GM19023 (cell line): ENCODE measurements around the gene UMODL1.
A peak's percentile ranks its signal among the peaks of the same experiment; 100 is the strongest.
"Not testable (repeated sequence)": the region's sequence is repeated elsewhere in the genome, so short reads cannot be mapped to it uniquely, and the experiment has no call there.

Experiments
- ATAC-seq: cut with Tn5 transposase; IDR thresholded peaks from one replicate; pipeline ENCODE4 v1.9.1; 2021; ENCODE audit warnings: mild to moderate bottlenecking, moderate library complexity; ENCODE audit not compliant: unreplicated experiment

The UMODL1 gene

GRCh38 chr21:42059721-42060120, 11.4 kb upstream of the UMODL1 start:
- no peak for ATAC-seq

DNA sequence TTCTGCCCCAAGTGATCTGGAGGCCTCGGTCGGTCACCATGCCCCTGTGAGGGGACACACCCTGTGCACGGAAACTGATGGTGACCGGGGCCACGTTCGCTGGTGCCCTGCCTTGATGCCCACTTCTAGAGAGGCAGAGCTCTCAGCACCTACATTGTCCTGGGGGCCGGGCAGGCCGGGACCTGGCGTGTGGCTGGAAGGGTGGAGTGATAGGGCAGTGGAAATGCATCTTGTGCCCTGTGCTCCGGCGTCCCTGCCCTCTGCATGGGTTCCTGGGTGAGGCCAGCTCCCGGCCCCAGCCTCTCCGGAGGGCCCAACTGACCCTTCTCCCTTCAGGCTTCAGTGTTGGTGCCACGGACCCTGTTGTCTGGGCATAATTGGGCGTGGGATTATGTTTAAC, 11.0 kb upstream of the UMODL1 start:
- no peak for ATAC-seq

- peak; percentile 52 for ATAC-seq
Measured at GRCh38 chr21:42061195-42061985, 9.7 kb upstream of the UMODL1 start.

DNA sequence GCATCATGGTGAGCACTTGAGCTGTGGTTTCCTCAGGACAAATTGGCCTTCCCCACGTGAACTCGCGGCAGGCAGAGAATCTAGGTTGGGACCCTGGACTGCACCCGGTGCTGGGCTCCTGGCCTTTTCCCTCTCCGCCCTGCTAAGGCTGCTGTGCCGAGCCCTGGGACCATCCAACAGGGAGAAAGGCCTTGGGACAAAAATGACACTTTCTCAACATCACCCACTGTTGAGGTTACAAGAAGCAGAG, 9.2 kb upstream of the UMODL1 start:
- ATAC-seq: no peak

GRCh38 chr21:42062236-42063022, 8.7 kb upstream of the UMODL1 start:
- peak; percentile 70 for ATAC-seq

DNA sequence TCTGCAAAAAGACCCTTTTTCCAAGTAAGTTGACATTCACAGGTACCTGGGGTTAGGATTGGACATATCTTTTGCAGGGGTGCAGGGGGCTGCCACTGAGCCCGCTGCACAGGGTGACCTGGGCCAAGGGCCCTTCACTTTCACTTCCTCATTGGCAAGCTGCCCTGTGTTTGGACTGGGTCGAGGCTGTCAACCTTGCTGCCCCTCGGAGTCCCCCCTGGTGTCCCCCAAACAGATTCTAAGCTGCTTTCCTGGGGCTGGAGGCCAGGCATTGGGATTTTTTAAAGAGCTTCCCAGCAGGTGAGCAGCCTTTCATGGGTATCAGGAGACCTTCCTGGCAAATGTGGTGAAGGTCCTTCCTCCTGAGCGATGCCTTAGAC, 7.9 kb upstream of the UMODL1 start:
- no peak for ATAC-seq

DNA sequence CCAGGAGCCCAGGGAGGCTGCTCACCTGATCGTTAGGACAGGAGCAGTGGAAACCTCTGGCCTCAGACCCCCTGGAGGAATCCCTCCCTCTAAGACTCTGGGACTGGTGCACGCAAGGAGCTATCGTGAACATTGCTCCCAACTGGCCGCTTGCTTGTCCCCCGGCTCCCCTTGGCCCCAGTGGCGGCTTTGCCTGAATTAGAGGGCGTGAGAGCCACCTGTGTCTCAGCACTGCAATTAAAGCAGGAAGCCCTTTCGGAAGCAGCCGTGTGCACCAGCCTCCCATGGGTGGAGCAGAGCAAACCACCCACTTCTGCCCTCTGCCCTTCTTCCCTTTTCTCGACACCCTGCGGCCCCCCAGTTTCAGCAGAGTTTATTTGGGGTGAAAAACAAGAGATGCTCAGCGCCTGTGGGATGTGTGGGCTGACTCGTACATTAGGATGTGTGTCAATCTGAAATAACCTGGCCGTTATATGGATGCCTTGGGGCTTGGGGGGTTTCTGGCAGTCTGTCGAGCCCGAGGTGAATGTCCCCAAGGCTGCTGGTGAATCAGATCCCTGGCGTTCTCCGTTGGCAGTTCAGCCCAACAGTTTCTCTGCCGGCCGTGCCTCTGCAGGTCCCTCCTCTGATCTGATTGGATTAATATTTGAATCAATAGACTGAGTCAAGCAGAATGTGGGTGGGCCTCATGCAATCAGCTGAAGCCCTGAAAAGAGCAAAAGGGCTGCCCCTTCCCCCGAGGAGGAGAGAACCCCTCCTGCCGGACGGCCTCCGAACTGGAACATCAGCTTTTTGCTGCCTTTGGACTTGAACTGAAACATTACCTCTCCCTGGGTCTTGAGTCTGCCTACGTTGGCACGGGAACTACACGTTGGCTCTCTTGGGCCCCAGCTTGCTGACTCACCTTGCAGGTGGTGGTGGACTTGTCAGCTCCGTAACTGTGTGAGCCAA, 7.3 kb upstream of the UMODL1 start:
- ATAC-seq: no peak

GRCh38 chr21:42066521-42066920, 4.6 kb upstream of the UMODL1 start:
- ATAC-seq: no peak

GRCh38 chr21:42067531-42068255, 3.4 kb upstream of the UMODL1 start:
- no peak for ATAC-seq

DNA sequence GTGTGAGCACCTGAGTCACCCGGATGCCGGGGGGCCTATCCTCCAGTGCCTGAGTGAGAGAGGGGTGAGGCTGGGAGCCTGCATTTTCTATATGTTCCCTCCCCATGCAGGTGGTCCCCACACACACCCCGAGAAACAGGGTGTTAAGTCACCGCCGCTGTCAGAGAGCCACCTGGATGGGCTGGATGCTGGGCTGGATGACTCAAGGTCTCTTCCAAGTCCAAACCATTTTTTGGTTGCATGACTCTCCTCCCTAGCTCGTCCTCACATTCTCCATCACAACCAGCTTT, 2.9 kb upstream of the UMODL1 start:
- ATAC-seq: no peak

DNA sequence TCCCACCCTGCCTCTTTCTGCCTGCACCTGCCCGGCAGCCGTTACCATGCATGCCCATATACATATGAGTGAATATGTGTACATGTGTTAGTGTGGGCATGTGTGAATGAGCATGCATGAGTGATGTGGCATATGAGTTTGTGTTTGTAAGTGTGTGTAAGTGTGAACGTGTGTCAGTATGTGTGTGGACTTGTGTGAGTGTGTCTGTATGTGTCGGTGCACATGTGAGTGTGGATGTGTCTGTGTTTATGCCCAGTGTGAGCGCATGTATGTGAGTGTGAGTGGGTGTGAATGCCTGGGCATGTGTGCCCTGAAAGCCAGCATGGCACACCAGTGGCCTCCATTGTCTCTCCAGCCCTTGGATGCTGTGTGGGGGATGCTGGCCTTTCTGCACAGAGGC, 2.5 kb upstream of the UMODL1 start:
- ATAC-seq: no peak

- ATAC-seq: no peak
Measured at GRCh38 chr21:42069327-42069726, 1.8 kb upstream of the UMODL1 start.

- ATAC-seq: no peak
Measured at GRCh38 chr21:42069843-42070242, 1.3 kb upstream of the UMODL1 start.

- ATAC-seq: no peak
Measured at GRCh38 chr21:42073145-42074099, 2.3 kb downstream of the UMODL1 start.

- no peak for ATAC-seq
Measured at GRCh38 chr21:42075686-42076471, 4.8 kb downstream of the UMODL1 start.

- ATAC-seq: peak; percentile 82
Measured at GRCh38 chr21:42077685-42078238, 6.6 kb downstream of the UMODL1 start.

- ATAC-seq: not testable (repeated sequence)
Measured at GRCh38 chr21:42078247-42079007, 7.3 kb downstream of the UMODL1 start.
